HepG2 (cell line): ENCODE data around the gene ANKRD27. TPM values are rescaled to one million over a fixed set of nuclear protein-coding genes. Genes with fewer than 3 reads are reported as not detected.

Experiments used
- ATAC-seq: fragments of 200-7000 bp; cut with Tn5 transposase; 3 replicates; pipeline ENCODE4 v1.9.1; 2020; ENCODE audit warnings: mild to moderate bottlenecking, moderate library complexity
- BruUV-seq: library from RNA; stranded (reverse); fragments of 400-500 nt; replicated peaks from 2 replicates; lab custom pipeline; 2021; lab: Mats Ljungman, UMichigan
- CTCF ChIA-PET: fragments of 300-600 bp; formaldehyde crosslinking; extraction: SDS; loops from one replicate; lab custom pipeline; 2021; ENCODE audit warnings: low total read pairs, inconsistent platforms, low intra/inter-chr PET ratio; lab: Yijun Ruan, JAX
- POLR2A ChIA-PET: fragments of 350-600 bp; sonication (Branson Sonifier 250); formaldehyde crosslinking; loops from one replicate; lab custom pipeline; 2020; ENCODE audit warnings: antibody characterized with exemption, inconsistent platforms; lab: Yijun Ruan, JAX
- DNase-seq: peaks from one replicate; pipeline ENCODE4 v3.0.0-alpha.2; 2015; ENCODE audit warnings: low spot score
- FAIRE-seq: peaks from 3 replicates; lab custom pipeline; 2011; peaks lifted over from hg19 to GRCh38; lab: Jason Lieb, UNC
- H2AFZ ChIP-seq: one replicate; pipeline ENCODE4 v1.6.1; 2011; ENCODE audit warnings: low read length, inconsistent platforms
- H3K27ac ChIP-seq: fragments of 300-600 bp; 3 replicates; pipeline ENCODE4 v1.8.0; 2011; ENCODE audit warnings: mixed run types, mild to moderate bottlenecking, mixed read lengths, low read length, inconsistent platforms; ENCODE audit not compliant: insufficient read depth; ENCODE audit errors: extremely low read length
- H3K27me3 ChIP-seq, 2 experiments: fragments of 200-600 bp in 1 of 2; 2 replicates in 1 of 2; 3 replicates in 1 of 2; pipeline versions ENCODE4 v1.6.0 to v1.8.0; 2011; ENCODE audit warnings: low read length in 2 of 2, mild to moderate bottlenecking in 2 of 2, moderate library complexity in 2 of 2, inconsistent platforms in 1 of 2; ENCODE audit not compliant: insufficient read depth in 2 of 2, control insufficient read depth in 1 of 2
- H3K36me3 ChIP-seq, 2 experiments: fragments of 200-600 bp in 1 of 2; replicated peaks in 1 of 2; 2 replicates in 1 of 2; 3 replicates in 1 of 2; pipeline versions ENCODE4 v1.5.1 to v1.8.0; 2011; ENCODE audit warnings: low read length in 2 of 2, inconsistent platforms in 1 of 2; ENCODE audit not compliant: insufficient read depth in 2 of 2, control insufficient read depth in 1 of 2
- H3K4me1 ChIP-seq: 2 replicates; pipeline ENCODE4 v1.5.1; 2012; ENCODE audit warnings: low read length, inconsistent platforms; ENCODE audit not compliant: insufficient read depth
- H3K4me2 ChIP-seq: 2 replicates; pipeline ENCODE4 v1.6.0; 2011; ENCODE audit warnings: low read depth, low read length, inconsistent platforms
- H3K4me3 ChIP-seq, 3 experiments: fragments of 200-600 bp in 1 of 3; sonication (generic), shearing (Covaris generic) in 1 of 3; replicated peaks in 1 of 3; 2 replicates each; pipeline ENCODE4 v1.5.1; 2011 to 2016; ENCODE audit warnings: low read length in 3 of 3, inconsistent platforms in 2 of 3, low read depth in 2 of 3, mild to moderate bottlenecking in 2 of 3, control low read depth in 1 of 3, mixed read lengths in 1 of 3; ENCODE audit not compliant: insufficient read depth in 1 of 3
- H3K79me2 ChIP-seq: one replicate; pipeline ENCODE4 v1.6.1; 2011; ENCODE audit warnings: low read length, inconsistent platforms; ENCODE audit not compliant: insufficient read depth
- H3K9ac ChIP-seq: 2 replicates; pipeline ENCODE4 v1.6.0; 2011; ENCODE audit warnings: mild to moderate bottlenecking, low read depth, low read length, inconsistent platforms; ENCODE audit not compliant: insufficient read depth
- H3K9me3 ChIP-seq: 2 replicates; pipeline ENCODE4 v1.5.1; 2012; ENCODE audit warnings: mild to moderate bottlenecking, low read length
- H4K20me1 ChIP-seq: 2 replicates; pipeline ENCODE4 v1.6.0; 2011; ENCODE audit warnings: inconsistent platforms, mild to moderate bottlenecking, low read length, moderate library complexity; ENCODE audit not compliant: insufficient read depth
- HDAC2 ChIP-seq: sonication (generic); formaldehyde crosslinking; IDR thresholded peaks from 2 replicates; pipeline ENCODE4 v1.4.0; 2020; ENCODE audit warnings: missing genetic modification reagents
- HES4 ChIP-seq: sonication (generic); formaldehyde crosslinking; IDR thresholded peaks from 2 replicates; pipeline ENCODE4 v1.9.0; 2021; ENCODE audit warnings: mild to moderate bottlenecking, missing genetic modification reagents, borderline replicate concordance
- KLF16 ChIP-seq, 2 experiments: sonication (generic) in 1 of 2; formaldehyde crosslinking in 1 of 2; IDR thresholded peaks; 2 replicates each; pipeline versions ENCODE4 v1.6.1 to v1.8.0; 2016 to 2023; ENCODE audit warnings: missing genetic modification reagents in 2 of 2, missing compliant biosample characterization in 1 of 2
- MXI1 ChIP-seq: IDR thresholded peaks from 3 replicates; pipeline ENCODE4 v1.6.1; 2012; ENCODE audit warnings: low read depth, low read length, inconsistent platforms, borderline replicate concordance
- PRMT3 ChIP-seq: sonication (generic); formaldehyde crosslinking; IDR thresholded peaks from 2 replicates; pipeline ENCODE4 v1.8.1; 2022; ENCODE audit warnings: low read depth, mild to moderate bottlenecking, moderate library complexity, missing genetic modification reagents, borderline replicate concordance
- REST ChIP-seq, 2 experiments: IDR thresholded peaks; 2 replicates each; pipeline ENCODE4 v1.6.1; 2011 to 2012; ENCODE audit warnings: low read length in 2 of 2, borderline replicate concordance in 1 of 2, low read depth in 1 of 2, mild to moderate bottlenecking in 1 of 2, moderate library complexity in 1 of 2
- SP2 ChIP-seq: sonication (generic); formaldehyde crosslinking; IDR thresholded peaks from 2 replicates; pipeline ENCODE4 v1.5.1; 2020; ENCODE audit warnings: mild to moderate bottlenecking, missing genetic modification reagents
- ZNF12 ChIP-seq: sonication (generic); formaldehyde crosslinking; IDR thresholded peaks from 2 replicates; pipeline ENCODE4 v1.5.0; 2020; ENCODE audit warnings: missing genetic modification reagents
- ZNF207 ChIP-seq: fragments of 450-650 bp; IDR thresholded peaks from 2 replicates; pipeline ENCODE4 v1.6.1; 2016; ENCODE audit warnings: antibody characterized with exemption, borderline replicate concordance
- ZNF678 ChIP-seq: sonication (generic); formaldehyde crosslinking; IDR thresholded peaks from 2 replicates; pipeline ENCODE4 v1.4.0; 2020; ENCODE audit warnings: mild to moderate bottlenecking, missing genetic modification reagents
- WGBS: methylation state at CpG from one replicate; pipeline ENCODE4 v1.1.6; 2017; ENCODE audit warnings: low lambda C conversion rate; 5-methylcytosine and 5-hydroxymethylcytosine counted together
- in situ Hi-C: cut with HindIII; loops from 2 replicates; pipeline ENCODE4 v1.10.0; 2017; ENCODE audit warnings: low pct_unique_long_range_greater_than_20kb; ENCODE audit not compliant: extremely low pct_ligation_motif_present
- intact Hi-C: fragments of 100-400 bp; cut with micrococcal nuclease; formaldehyde crosslinking; loops from one replicate; pipeline ENCODE4 v1.10.0; 2022; ENCODE audit not compliant: unreplicated experiment
- polyA plus RNA-seq, 8 experiments: library from polyadenylated mRNA; depleted of rRNA in 3 of 8; stranded (reverse) in 7 of 8; unstranded in 1 of 8; fragments of >200 nt; fragmentation: Illumina TruSeq in 4 of 8; extraction: Trizol in 4 of 8; gene quantifications; 2 replicates each; pipeline versions ENCODE4 v1.2.1 to v1.2.3, GENCODE V29; 2011 to 2016; ENCODE audit warnings: low read depth in 4 of 8, missing spikeins in 1 of 8, mixed read lengths in 1 of 8; ENCODE audit not compliant: insufficient read depth in 1 of 8
- total RNA-seq, 5 experiments: library from RNA; depleted of rRNA; stranded (reverse); fragments of >200 nt; fragmentation: Illumina TruSeq; extraction: Trizol; gene quantifications; 2 replicates each; pipeline ENCODE4 v1.2.3, GENCODE V29; 2016; ENCODE audit warnings: low read depth in 1 of 5

ANKRD27 gene
- total and polyA plus RNA-seq, 2 of the 13 experiments (the other 11 are each of a cell fraction or from before 2014, with no cell fraction given) = 22.2 to 23.7 TPM

GRCh38 chr19:32555786-32556185, 119.2 kb downstream of the ANKRD27 start:
- in situ Hi-C loops = no loop called here

More at GRCh38 chr19:32555786-32556185, 119.2 kb downstream of the ANKRD27 start:
- no peaks in the 10 kb centered on the region for H3K4me1 ChIP-seq
- no peaks in the 10 kb centered on the region for H4K20me1 ChIP-seq
- no peak overlapping the region for H3K27ac ChIP-seq
- ChIA-PET CTCF (no interaction called here), POLR2A (no interaction called here)
- BruUV-seq = no TSS peak
- DNase-seq (no peak), ATAC-seq (no peak), FAIRE-seq (no peak)
- no peaks in the 10 kb centered on the region for H3K36me3 ChIP-seq
- H3K4me3 ChIP-seq = no peak overlapping the region
- no peak overlapping the region for H3K9ac ChIP-seq
- H2AFZ ChIP-seq = no peak overlapping the region
- H3K4me2 ChIP-seq = no peak overlapping the region
- no peaks in the 10 kb centered on the region for H3K9me3 ChIP-seq
- 35% methylated on average over 1 of the region's 1 CpG for WGBS
- H3K79me2 ChIP-seq = no peaks in the 10 kb centered on the region
- no peaks in the 10 kb centered on the region for H3K27me3 ChIP-seq
- TF ChIP-seq PRMT3 (no peak), HDAC2 (CRISPR knock-in tag) (no peak), ZNF678 (CRISPR knock-in tag) (no peak), KLF16 (CRISPR knock-in tag; IDR thresholded peaks at IDR 0.05) (no peak), ZNF207 (no peak), HES4 (CRISPR knock-in tag) (no peak), SP2 (CRISPR knock-in tag) (no peak), REST (IDR thresholded peaks at IDR 0.05; ENCODE audit: borderline replicate concordance in 1 of 2, low read depth in 1 of 2, low read length in 2 of 2) (no peak), ZNF12 (no peak), MXI1 (no peak)
- intact Hi-C loops = no loop called here
